Measurements from ENCODE around the gene MPIG6B.

MPIG6B gene

DNA sequence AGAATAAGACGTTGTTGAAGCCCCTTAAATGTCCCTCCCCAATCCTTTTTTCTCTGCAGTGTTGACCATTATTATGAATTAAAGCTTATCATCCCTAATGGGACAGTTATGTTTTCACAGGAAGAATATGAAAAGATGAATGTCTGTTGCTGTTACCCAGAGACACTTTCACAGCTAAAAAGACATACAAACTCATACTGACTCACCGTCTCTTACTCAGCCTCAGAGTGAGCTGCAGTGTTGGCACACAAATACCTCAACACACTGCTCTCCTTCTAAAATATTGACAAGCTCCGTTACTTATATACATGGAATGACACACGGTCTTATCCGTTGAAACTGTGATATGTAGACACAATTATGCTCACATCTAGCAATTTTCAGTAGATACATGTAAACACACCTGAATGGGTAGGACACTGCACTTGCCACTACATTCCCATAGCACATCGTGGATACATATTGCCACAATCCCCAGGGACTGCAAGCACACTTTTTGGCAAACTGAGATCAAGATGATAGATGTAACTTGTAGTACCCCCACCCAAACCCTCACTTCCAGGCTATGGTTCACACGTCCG lies 29.7 kb downstream of the MPIG6B start:
- TF ChIP-seq CEBPB (IDR thresholded peaks at IDR 0.05) (no peak), EGR1 (IDR thresholded peaks at IDR 0.05) (no peak), TAF1 (IDR thresholded peaks at IDR 0.05; ENCODE audit: low read depth) (no peak), EP300 (IDR thresholded peaks at IDR 0.05; ENCODE audit: borderline replicate concordance) (no peak), YY1 (IDR thresholded peaks at IDR 0.05; ENCODE audit: low read depth) (no peak), REST (IDR thresholded peaks at IDR 0.05; ENCODE audit: low read depth) (no peak), USF1 (IDR thresholded peaks at IDR 0.05) (no peak), FOXM1 (IDR thresholded peaks at IDR 0.05; ENCODE audit: borderline replicate concordance, low read depth) (no peak), NFIC (IDR thresholded peaks at IDR 0.05) (no peak), RAD21 (IDR thresholded peaks at IDR 0.05; ENCODE audit: low read depth) (no peak), TEAD4 (IDR thresholded peaks at IDR 0.05) (no peak), ZBTB7A (IDR thresholded peaks at IDR 0.05; ENCODE audit: low read depth) (no peak), TCF12 (IDR thresholded peaks at IDR 0.05; ENCODE audit: low read depth) (no peak), CREB1 (IDR thresholded peaks at IDR 0.05; ENCODE audit: low read depth) (no peak)
- TF ChIP-seq, protein P1, sequence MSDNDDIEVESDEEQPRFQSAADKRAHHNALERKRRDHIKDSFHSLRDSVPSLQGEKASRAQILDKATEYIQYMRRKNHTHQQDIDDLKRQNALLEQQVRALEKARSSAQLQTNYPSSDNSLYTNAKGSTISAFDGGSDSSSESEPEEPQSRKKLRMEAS (IDR thresholded peaks at IDR 0.05) = no peak

DNA sequence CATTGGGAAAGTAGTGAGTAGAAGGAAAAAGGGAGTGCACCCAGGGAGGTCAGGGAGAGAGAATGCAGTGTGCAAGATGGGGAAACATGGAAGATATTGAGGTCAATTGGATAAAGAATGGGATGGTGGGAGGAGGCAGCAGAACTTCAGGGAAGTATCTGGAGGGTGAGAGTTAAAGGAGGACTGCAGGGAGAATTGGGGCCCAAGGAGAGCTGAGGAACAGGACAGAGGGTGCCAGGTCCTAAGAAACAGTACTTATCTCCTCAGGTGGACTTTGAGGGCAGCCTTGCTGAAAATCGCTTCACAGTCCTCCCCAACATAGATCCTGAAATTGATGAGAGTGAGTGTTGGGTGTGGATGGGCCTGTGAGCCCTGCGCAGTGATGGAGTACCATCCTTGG lies 35.1 kb downstream of the MPIG6B start:
- no peak for TF ChIP-seq FOXM1 (IDR thresholded peaks at IDR 0.05; ENCODE audit: borderline replicate concordance, low read depth)
- TF ChIP-seq TEAD4 (IDR thresholded peaks at IDR 0.05) = no peak
- TF ChIP-seq TCF12 (IDR thresholded peaks at IDR 0.05; ENCODE audit: low read depth) = no peak
- no peak for TF ChIP-seq TAF1 (IDR thresholded peaks at IDR 0.05; ENCODE audit: low read depth)
- no peak for TF ChIP-seq USF1 (IDR thresholded peaks at IDR 0.05)
- no peak for TF ChIP-seq CEBPB (IDR thresholded peaks at IDR 0.05)
- no peak for TF ChIP-seq YY1 (IDR thresholded peaks at IDR 0.05; ENCODE audit: low read depth)
- no peak for TF ChIP-seq EP300 (IDR thresholded peaks at IDR 0.05; ENCODE audit: borderline replicate concordance)
- TF ChIP-seq EGR1 (IDR thresholded peaks at IDR 0.05) = no peak
- no peak for TF ChIP-seq RAD21 (IDR thresholded peaks at IDR 0.05; ENCODE audit: low read depth)
- TF ChIP-seq, protein P1 (IDR thresholded peaks at IDR 0.05) = no peak
- no peak for TF ChIP-seq REST (IDR thresholded peaks at IDR 0.05; ENCODE audit: low read depth)
- TF ChIP-seq CREB1 (IDR thresholded peaks at IDR 0.05; ENCODE audit: low read depth) = no peak
- no peak for TF ChIP-seq NFIC (IDR thresholded peaks at IDR 0.05)
- no peak for TF ChIP-seq ZBTB7A (IDR thresholded peaks at IDR 0.05; ENCODE audit: low read depth)

GRCh38 chr6:31760790-31761189 lies 37.6 kb downstream of the MPIG6B start:
- TF ChIP-seq CEBPB (IDR thresholded peaks at IDR 0.05) (no peak), CREB1 (IDR thresholded peaks at IDR 0.05; ENCODE audit: low read depth) (no peak), ZBTB7A (IDR thresholded peaks at IDR 0.05; ENCODE audit: low read depth) (no peak), FOXM1 (IDR thresholded peaks at IDR 0.05; ENCODE audit: borderline replicate concordance, low read depth) (no peak), TAF1 (IDR thresholded peaks at IDR 0.05; ENCODE audit: low read depth) (no peak), TCF12 (IDR thresholded peaks at IDR 0.05; ENCODE audit: low read depth) (no peak)

DNA sequence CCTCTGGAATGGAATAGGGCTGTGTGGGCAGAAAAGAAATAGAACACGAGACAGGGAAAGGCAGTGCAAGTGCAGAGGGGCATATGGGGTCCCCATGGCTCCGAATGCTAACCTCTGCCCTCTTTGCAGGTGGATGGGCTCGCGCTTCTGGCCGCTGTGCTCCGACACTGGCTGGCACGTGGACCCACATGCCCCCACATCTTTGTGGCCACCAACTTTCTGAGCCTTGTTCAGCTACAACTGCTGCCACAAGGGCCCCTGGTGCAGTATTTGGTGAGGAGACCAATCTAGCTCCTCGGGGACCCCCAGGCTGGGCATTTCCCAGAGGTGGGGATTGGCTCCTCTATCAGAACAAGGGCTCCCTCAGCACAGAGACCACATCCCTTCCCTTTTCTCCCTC lies 38.2 kb downstream of the MPIG6B start:
- no peak for TF ChIP-seq EGR1 (IDR thresholded peaks at IDR 0.05)
- no peak for TF ChIP-seq CREB1 (IDR thresholded peaks at IDR 0.05; ENCODE audit: low read depth)

- TF ChIP-seq ZBTB7A (IDR thresholded peaks at IDR 0.05; ENCODE audit: low read depth) = no peak
- TF ChIP-seq TCF12 (IDR thresholded peaks at IDR 0.05; ENCODE audit: low read depth) = no peak
- no peak for TF ChIP-seq NFIC (IDR thresholded peaks at IDR 0.05)
Observed at GRCh38 chr6:31762356-31762755, 39.2 kb downstream of the MPIG6B start, which contains the start of gene SAPCD1. Gene SAPCD1 (plus strand): TSS chr6:31762656. CDS start chr6:31763055, 399 bp downstream.

DNA sequence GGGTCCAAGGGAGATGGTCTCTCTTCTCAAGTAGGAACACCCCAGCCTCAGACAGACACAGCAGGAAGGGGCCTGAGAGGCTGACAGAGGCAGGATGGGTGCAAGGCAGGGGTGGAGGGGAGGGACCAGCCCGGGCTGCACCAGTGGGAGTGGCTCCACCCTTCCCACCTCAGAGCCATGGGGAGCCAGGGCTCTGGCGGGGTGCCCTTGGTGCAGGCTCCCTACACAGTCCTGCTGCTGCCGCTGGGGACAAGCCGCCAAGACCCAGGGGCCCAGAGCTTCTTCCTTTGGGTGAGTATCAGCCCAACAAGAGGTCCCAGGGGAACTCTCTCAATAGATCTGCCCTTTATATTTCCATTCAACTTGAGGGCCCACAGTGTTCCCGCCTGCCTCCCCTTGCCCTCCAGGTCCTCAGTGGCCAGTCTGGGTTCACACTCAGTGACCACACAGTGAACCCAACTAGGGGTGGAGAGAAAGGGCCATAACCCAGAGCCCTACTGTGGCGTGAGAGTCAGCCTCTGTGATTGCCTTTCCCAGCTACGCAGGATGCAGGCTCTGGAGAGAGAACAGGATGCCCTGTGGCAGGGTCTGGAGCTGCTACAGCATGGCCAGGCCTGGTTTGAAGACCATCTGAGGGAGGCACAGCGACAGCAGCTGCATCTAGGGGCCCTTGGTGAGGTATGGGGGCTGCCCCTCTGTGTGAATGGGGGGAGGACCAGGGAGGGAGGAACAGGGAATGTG lies 39.9 kb downstream of the MPIG6B start:
- TF ChIP-seq YY1 (IDR thresholded peaks at IDR 0.05; ENCODE audit: low read depth) (no peak), NFIC (IDR thresholded peaks at IDR 0.05) (no peak), EP300 (IDR thresholded peaks at IDR 0.05; ENCODE audit: borderline replicate concordance) (no peak)
